Coronary artery (tissue), 2 donors: Measurements from ENCODE around the gene MYCN.

Source experiments
- DNase-seq: peaks from one replicate; pipeline ENCODE4 v3.0.0-alpha.2; 2017; ENCODE audit warnings: low spot score
- H3K27ac ChIP-seq, 2 donors: fragments of 200-600 bp; sonication (generic); one replicate each; pipeline ENCODE4 v1.5.1; 2016 to 2019
- H3K4me3 ChIP-seq: fragments of 200-600 bp; sonication (generic); 2 replicates; pipeline ENCODE4 v1.5.1; 2016; ENCODE audit warnings: mild to moderate bottlenecking, moderate library complexity
- CTCF ChIP-seq: fragments of 200-600 bp; sonication (generic); IDR thresholded peaks from one replicate; pipeline ENCODE4 v1.5.1; 2019; ENCODE audit warnings: antibody characterized with exemption

MYCN gene

GRCh38 chr2:15990151-15991101, 50.1 kb downstream of the MYCN start:
- DNase-seq: no peak
- Histone ChIP-seq H3K4me3 (no peak overlapping the region), H3K27ac (no peak overlapping the region)
- TF ChIP-seq CTCF: no peak

GRCh38 chr2:15991231-15991630, 50.9 kb downstream of the MYCN start:
- no peak for DNase-seq
- Histone ChIP-seq H3K4me3 (no peak overlapping the region), H3K27ac (no peak overlapping the region)
- TF ChIP-seq CTCF: no peak

GRCh38 chr2:15992457-15993231, 52.3 kb downstream of the MYCN start:
- no peak overlapping the region for H3K4me3 ChIP-seq
- no peak overlapping the region for H3K27ac ChIP-seq
- no peak for DNase-seq
- no peak for TF ChIP-seq CTCF

GRCh38 chr2:15993232-15993610, 52.9 kb downstream of the MYCN start:
- no peak overlapping the region for H3K27ac ChIP-seq
- TF ChIP-seq CTCF: no peak
- no peak overlapping the region for H3K4me3 ChIP-seq
- no peak for DNase-seq

- DNase-seq: no peak
- TF ChIP-seq CTCF: no peak
- H3K4me3 ChIP-seq: no peak overlapping the region
- H3K27ac ChIP-seq: no peak overlapping the region
Observed at GRCh38 chr2:15993666-15994065, 53.3 kb downstream of the MYCN start.

- Histone ChIP-seq H3K4me3 (no peak overlapping the region), H3K27ac (no peak overlapping the region)
- no peak for TF ChIP-seq CTCF
- no peak for DNase-seq
Observed at GRCh38 chr2:15995603-15996002, 55.3 kb downstream of the MYCN start.
